Skeletal muscle satellite cell (primary cell): ENCODE data around the gene CA9.

Experiments used
- H3K27me3 ChIP-seq: 2 replicates; pipeline ENCODE4 v1.7.0; 2013; ENCODE audit warnings: low read length; ENCODE audit not compliant: control insufficient read depth, insufficient read depth
- H3K36me3 ChIP-seq: 2 replicates; pipeline ENCODE4 v1.7.0; 2013; ENCODE audit warnings: mild to moderate bottlenecking, control low read depth, low read length; ENCODE audit not compliant: insufficient read depth
- H3K4me1 ChIP-seq: 2 replicates; pipeline ENCODE4 v1.7.0; 2013; ENCODE audit warnings: low read length; ENCODE audit not compliant: control insufficient read depth, insufficient read depth
- H3K4me2 ChIP-seq: 2 replicates; pipeline ENCODE4 v1.7.0; 2013; ENCODE audit warnings: mild to moderate bottlenecking, low read length
- H3K4me3 ChIP-seq: 2 replicates; pipeline ENCODE4 v1.7.0; 2013; ENCODE audit warnings: low read length
- H3K9ac ChIP-seq: 2 replicates; pipeline ENCODE4 v1.7.0; 2013; ENCODE audit warnings: mild to moderate bottlenecking, low read depth, low read length, moderate library complexity
- H3K9me3 ChIP-seq: replicated peaks from 2 replicates; pipeline ENCODE4 v1.7.0; 2013; ENCODE audit warnings: mild to moderate bottlenecking, control low read depth, low read length

The CA9 gene

GRCh38 chr9:35688558-35689541, 15.1 kb downstream of the CA9 start:
- Histone ChIP-seq H3K9me3 (no peaks in the 10 kb centered on the region), H3K4me2 (peak overlapping the region; percentile 97), H3K9ac (peak overlapping the region; percentile 93), H3K4me1 (peaks cover 53% of the 10 kb centered on the region), H3K36me3 (peaks cover 53% of the 10 kb centered on the region), H3K4me3 (peak overlapping the region; percentile 86), H3K27me3 (no peaks in the 10 kb centered on the region)

- no peaks in the 10 kb centered on the region for H3K9me3 ChIP-seq
- peaks cover 45% of the 10 kb centered on the region for H3K36me3 ChIP-seq
- peak within 1 kb of the TSS; percentile 86 for H3K4me3 ChIP-seq
- peak within 1 kb of the TSS; percentile 93 for H3K9ac ChIP-seq
- peaks cover 45% of the 10 kb centered on the region for H3K4me1 ChIP-seq
- peak within 1 kb of the TSS; percentile 97 for H3K4me2 ChIP-seq
- no peaks in the 10 kb centered on the region for H3K27me3 ChIP-seq
Measured at GRCh38 chr9:35689542-35690293, 16.0 kb downstream of the CA9 start, which contains the start of gene TPM2. Gene TPM2, minus strand, starts transcription at chr9:35689925. Its CDS starts 108 bp downstream, at chr9:35689817.

GRCh38 chr9:35690294-35690613, 16.5 kb downstream of the CA9 start:
- Histone ChIP-seq H3K4me2 (peak overlapping the region; percentile 97), H3K9me3 (no peaks in the 10 kb centered on the region), H3K4me3 (peak overlapping the region; percentile 86), H3K27me3 (no peaks in the 10 kb centered on the region), H3K36me3 (peaks cover 40% of the 10 kb centered on the region), H3K9ac (peak overlapping the region; percentile 93), H3K4me1 (peaks cover 44% of the 10 kb centered on the region)

GRCh38 chr9:35690614-35691333, 17.0 kb downstream of the CA9 start:
- H3K4me3 ChIP-seq, result peak overlapping the region; percentile 86
- peaks cover 37% of the 10 kb centered on the region for H3K36me3 ChIP-seq
- H3K4me1 ChIP-seq, result peaks cover 41% of the 10 kb centered on the region
- H3K9ac ChIP-seq, result peak overlapping the region; percentile 93
- H3K4me2 ChIP-seq, result peak overlapping the region; percentile 97
- H3K27me3 ChIP-seq, result no peaks in the 10 kb centered on the region
- no peaks in the 10 kb centered on the region for H3K9me3 ChIP-seq

- peaks cover 40% of the 10 kb centered on the region for H3K4me1 ChIP-seq
- peak overlapping the region; percentile 97 for H3K4me2 ChIP-seq
- H3K9ac ChIP-seq, result peak overlapping the region; percentile 93
- peaks cover 38% of the 10 kb centered on the region for H3K36me3 ChIP-seq
- H3K4me3 ChIP-seq, result peak overlapping the region; percentile 86
- H3K27me3 ChIP-seq, result no peaks in the 10 kb centered on the region
- no peaks in the 10 kb centered on the region for H3K9me3 ChIP-seq
Measured at GRCh38 chr9:35691334-35691650, 17.6 kb downstream of the CA9 start.

- H3K4me2 ChIP-seq, result peak overlapping the region; percentile 97
- H3K36me3 ChIP-seq, result peaks cover 38% of the 10 kb centered on the region
- H3K4me1 ChIP-seq, result peaks cover 37% of the 10 kb centered on the region
- peak overlapping the region; percentile 93 for H3K9ac ChIP-seq
- peak overlapping the region; percentile 86 for H3K4me3 ChIP-seq
- no peaks in the 10 kb centered on the region for H3K9me3 ChIP-seq
- no peaks in the 10 kb centered on the region for H3K27me3 ChIP-seq
Measured at GRCh38 chr9:35691757-35692301, 18.1 kb downstream of the CA9 start.

- H3K4me1 ChIP-seq, result peaks cover 25% of the 10 kb centered on the region
- H3K27me3 ChIP-seq, result no peaks in the 10 kb centered on the region
- H3K4me3 ChIP-seq, result no peak overlapping the region
- H3K4me2 ChIP-seq, result no peak overlapping the region
- H3K36me3 ChIP-seq, result peaks cover 55% of the 10 kb centered on the region
- no peaks in the 10 kb centered on the region for H3K9me3 ChIP-seq
- no peak overlapping the region for H3K9ac ChIP-seq
Measured at GRCh38 chr9:35695943-35696401, 22.2 kb downstream of the CA9 start.

- H3K9ac ChIP-seq, result no peak overlapping the region
- H3K36me3 ChIP-seq, result peaks cover 61% of the 10 kb centered on the region
Measured at GRCh38 chr9:35696520-35697215, 22.9 kb downstream of the CA9 start.

GRCh38 chr9:35697486-35697885, 23.8 kb downstream of the CA9 start:
- no peaks in the 10 kb centered on the region for H3K27me3 ChIP-seq
- H3K9ac ChIP-seq, result no peak overlapping the region
- H3K4me2 ChIP-seq, result no peak overlapping the region
- H3K4me1 ChIP-seq, result peaks cover 15% of the 10 kb centered on the region
- no peaks in the 10 kb centered on the region for H3K9me3 ChIP-seq
- H3K36me3 ChIP-seq, result peaks cover 67% of the 10 kb centered on the region
- H3K4me3 ChIP-seq, result no peak overlapping the region

More at GRCh38 chr9:35696520-35697215, 22.9 kb downstream of the CA9 start:
- H3K9me3 ChIP-seq, result no peaks in the 10 kb centered on the region
- H3K4me1 ChIP-seq, result peaks cover 18% of the 10 kb centered on the region
- no peak overlapping the region for H3K4me2 ChIP-seq
- H3K4me3 ChIP-seq, result no peak overlapping the region
- H3K27me3 ChIP-seq, result no peaks in the 10 kb centered on the region

GRCh38 chr9:35698231-35698630, 24.5 kb downstream of the CA9 start:
- no peak overlapping the region for H3K4me2 ChIP-seq
- H3K27me3 ChIP-seq, result no peaks in the 10 kb centered on the region
- H3K4me3 ChIP-seq, result no peak overlapping the region
- peaks cover 15% of the 10 kb centered on the region for H3K4me1 ChIP-seq
- no peaks in the 10 kb centered on the region for H3K9me3 ChIP-seq
- no peak overlapping the region for H3K9ac ChIP-seq
- H3K36me3 ChIP-seq, result peaks cover 74% of the 10 kb centered on the region
